B cell (primary cell): ENCODE measurements around the gene IPMK.

Source experiments
- EZH2 ChIP-seq: IDR thresholded peaks from 2 replicates; pipeline ENCODE4 v1.6.1; 2012; ENCODE audit warnings: borderline replicate concordance, low read depth, mild to moderate bottlenecking, moderate library complexity, low read length; ENCODE audit not compliant: insufficient read depth, poor library complexity, severe bottlenecking
- TF ChIP-seq, protein P1 (sequence below): fragments of 200-600 bp; IDR thresholded peaks from one replicate; pipeline ENCODE4 v1.8.0; 2022; ENCODE audit warnings: antibody characterized with exemption, mild to moderate bottlenecking

DNA sequence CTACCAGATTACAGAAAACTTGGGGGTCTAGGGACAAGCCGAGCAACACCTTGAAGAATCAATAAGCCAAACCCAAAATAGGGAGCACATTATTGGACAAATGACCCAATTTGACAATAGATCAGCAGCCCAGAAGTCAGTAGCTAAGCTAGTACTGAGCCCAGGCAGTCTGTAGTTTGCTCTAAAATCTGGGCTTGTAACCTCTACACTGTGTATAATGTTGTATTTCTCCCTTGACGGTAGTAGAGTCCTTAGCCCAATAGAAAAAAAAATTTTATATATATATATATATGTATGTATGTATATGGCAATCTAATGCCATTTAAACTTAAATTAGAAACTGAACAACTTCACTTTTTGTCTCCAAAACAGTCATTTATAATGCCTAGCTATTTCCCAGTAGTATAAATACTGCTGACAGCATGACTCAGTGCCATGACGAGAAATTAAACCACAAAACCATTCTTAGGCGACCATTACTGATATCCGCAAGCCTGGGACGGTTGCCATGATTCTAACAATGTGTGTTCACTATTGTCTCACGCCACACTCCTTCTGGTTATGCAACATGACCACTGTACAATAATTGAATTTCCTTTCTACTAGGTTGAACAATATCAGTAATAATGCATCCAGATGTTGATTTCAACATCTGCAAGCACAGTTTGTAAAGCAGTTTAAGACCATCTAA lies 110.5 kb downstream of the IPMK start:
- TF ChIP-seq, protein P1, sequence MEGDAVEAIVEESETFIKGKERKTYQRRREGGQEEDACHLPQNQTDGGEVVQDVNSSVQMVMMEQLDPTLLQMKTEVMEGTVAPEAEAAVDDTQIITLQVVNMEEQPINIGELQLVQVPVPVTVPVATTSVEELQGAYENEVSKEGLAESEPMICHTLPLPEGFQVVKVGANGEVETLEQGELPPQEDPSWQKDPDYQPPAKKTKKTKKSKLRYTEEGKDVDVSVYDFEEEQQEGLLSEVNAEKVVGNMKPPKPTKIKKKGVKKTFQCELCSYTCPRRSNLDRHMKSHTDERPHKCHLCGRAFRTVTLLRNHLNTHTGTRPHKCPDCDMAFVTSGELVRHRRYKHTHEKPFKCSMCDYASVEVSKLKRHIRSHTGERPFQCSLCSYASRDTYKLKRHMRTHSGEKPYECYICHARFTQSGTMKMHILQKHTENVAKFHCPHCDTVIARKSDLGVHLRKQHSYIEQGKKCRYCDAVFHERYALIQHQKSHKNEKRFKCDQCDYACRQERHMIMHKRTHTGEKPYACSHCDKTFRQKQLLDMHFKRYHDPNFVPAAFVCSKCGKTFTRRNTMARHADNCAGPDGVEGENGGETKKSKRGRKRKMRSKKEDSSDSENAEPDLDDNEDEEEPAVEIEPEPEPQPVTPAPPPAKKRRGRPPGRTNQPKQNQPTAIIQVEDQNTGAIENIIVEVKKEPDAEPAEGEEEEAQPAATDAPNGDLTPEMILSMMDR, result no peak
- no peak for TF ChIP-seq EZH2
